ENCODE data around the gene RNF224. TPM values are rescaled to one million over a fixed set of nuclear protein-coding genes. Genes with fewer than 3 reads are reported as not detected.

Gene RNF224
- polyA plus RNA-seq, 1 experiment: not detected

DNA sequence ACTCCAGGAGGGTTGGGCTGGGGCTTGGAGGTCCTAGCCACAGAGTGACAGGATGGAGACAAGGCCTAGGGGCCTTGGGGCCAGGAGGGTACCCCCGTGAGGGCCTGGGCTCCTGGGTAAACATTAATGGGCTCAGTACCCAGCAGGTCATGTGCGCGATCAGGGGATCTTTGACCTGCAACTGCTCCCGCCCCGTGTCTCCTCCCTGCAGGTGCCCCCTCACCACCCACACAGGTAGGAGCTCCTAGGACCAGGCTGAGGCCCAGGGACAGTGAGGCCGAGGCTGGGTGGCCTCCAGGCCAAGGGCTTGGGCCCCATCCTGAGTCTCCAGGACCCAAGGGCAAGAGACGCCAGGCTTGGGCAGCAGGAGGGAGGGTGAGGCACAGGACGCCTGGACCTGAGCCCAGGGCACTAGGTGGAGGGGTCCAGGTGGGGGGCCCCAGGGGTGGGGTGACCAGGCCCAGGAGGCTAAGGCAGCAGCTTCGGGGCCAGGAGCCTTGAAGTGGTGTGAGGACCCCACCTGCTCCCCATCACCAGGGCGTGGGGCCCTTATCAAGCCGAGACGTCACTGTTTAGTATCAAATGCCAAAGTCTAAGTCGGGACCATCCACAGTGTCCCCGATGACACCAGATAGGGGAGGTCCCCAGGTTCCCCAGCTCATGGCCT is 3.5 kb downstream of the RNF224 start, which contains the start of gene SLC34A3:
TSS of gene SLC34A3 (plus strand) at position 197 of the 667 bp plus-strand sequence. CDS start 802 bp downstream, outside the sequence.
- no peak for DNase-seq (ENCODE audit: low read depth)
- Histone ChIP-seq H3K27me3 (ENCODE audit: control insufficient read depth, insufficient read depth, low read length) (no peaks in the 10 kb centered on the region), H3K36me3 (ENCODE audit: control insufficient read depth, insufficient read depth, low read length) (no peaks in the 10 kb centered on the region), H3K4me3 (ENCODE audit: low read depth, low read length) (no peak within 1 kb of the TSS)
- ChIA-PET POLR2A (no interaction called here), CTCF (interaction anchor here (1.3 kb wide), 1 partner anchor 14 kb away, joined by 3 read pairs; no protein-coding TSS in a partner anchor)
- TF ChIP-seq, protein P1, sequence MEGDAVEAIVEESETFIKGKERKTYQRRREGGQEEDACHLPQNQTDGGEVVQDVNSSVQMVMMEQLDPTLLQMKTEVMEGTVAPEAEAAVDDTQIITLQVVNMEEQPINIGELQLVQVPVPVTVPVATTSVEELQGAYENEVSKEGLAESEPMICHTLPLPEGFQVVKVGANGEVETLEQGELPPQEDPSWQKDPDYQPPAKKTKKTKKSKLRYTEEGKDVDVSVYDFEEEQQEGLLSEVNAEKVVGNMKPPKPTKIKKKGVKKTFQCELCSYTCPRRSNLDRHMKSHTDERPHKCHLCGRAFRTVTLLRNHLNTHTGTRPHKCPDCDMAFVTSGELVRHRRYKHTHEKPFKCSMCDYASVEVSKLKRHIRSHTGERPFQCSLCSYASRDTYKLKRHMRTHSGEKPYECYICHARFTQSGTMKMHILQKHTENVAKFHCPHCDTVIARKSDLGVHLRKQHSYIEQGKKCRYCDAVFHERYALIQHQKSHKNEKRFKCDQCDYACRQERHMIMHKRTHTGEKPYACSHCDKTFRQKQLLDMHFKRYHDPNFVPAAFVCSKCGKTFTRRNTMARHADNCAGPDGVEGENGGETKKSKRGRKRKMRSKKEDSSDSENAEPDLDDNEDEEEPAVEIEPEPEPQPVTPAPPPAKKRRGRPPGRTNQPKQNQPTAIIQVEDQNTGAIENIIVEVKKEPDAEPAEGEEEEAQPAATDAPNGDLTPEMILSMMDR (IDR thresholded peaks at IDR 0.05; ENCODE audit: insufficient read depth, low read depth, low read length): no peak

DNA sequence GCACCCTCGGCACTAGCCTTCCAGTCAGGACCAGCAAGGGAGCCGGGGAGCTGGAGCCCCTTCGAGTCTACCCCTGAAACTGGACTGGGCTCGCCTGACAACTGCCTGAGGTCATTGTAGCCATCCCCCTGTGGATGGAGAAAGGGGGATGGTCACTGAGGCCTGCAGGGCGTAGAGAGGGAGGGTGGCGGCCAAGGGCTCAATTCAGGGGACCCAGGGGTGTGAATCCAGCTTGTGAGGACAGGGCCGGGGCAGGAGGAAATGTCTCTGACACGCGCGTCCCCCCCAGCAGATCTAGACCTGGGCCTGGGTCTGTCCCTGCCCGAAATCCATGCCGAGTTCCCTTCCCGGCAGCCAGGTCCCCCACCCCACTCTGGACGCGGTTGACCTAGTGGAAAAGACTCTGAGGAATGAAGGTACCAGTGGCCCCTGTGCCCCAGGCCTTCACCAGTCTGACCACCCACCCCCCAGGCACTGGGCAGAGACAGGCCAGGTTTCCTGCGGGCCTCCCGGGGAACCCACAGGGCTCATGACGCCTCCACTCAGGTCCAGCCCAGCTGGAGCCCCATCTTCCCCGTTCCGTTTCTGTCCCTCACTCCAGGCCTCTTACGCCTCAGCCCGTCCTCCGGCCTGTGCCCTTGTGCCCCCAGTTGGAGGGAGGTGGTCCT is 4.2 kb downstream of the RNF224 start:
- ChIA-PET CTCF (interaction anchor here (1.3 kb wide), 1 partner anchor 15 kb away, joined by 3 read pairs; no protein-coding TSS in a partner anchor), POLR2A (no interaction called here)
- TF ChIP-seq, protein P1 (IDR thresholded peaks at IDR 0.05; ENCODE audit: insufficient read depth, low read depth, low read length): no peak
- Histone ChIP-seq H3K4me3 (ENCODE audit: low read depth, low read length) (no peak overlapping the region), H3K27me3 (ENCODE audit: control insufficient read depth, insufficient read depth, low read length) (no peaks in the 10 kb centered on the region), H3K36me3 (ENCODE audit: control insufficient read depth, insufficient read depth, low read length) (no peaks in the 10 kb centered on the region)
- no peak for DNase-seq (ENCODE audit: low read depth)

DNA sequence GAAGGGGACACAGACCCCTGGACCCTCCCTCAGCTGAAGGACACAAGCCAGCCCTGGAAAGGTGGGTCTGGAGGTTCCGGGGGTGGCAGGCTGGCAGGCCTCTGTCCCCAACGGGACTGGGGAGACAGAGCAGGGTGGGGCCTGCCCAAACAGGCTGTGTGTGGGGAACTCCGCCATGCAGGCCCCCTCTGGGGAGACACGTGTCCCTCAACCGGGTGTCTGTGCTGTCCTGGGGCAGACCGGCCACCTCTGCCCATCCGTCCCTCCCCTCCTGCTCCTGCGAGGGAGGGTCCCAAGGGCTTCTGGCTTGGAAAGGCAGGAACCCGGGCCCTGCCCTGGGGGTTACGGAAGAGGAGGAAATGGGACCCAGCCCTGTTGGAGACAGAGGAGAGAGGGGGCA is 4.8 kb downstream of the RNF224 start:
- CTCF ChIA-PET: no interaction called here
- no peak for DNase-seq (ENCODE audit: low read depth)
- POLR2A ChIA-PET: no interaction called here
- Histone ChIP-seq H3K36me3 (ENCODE audit: control insufficient read depth, insufficient read depth, low read length) (no peaks in the 10 kb centered on the region), H3K4me3 (ENCODE audit: low read depth, low read length) (no peak overlapping the region), H3K27me3 (ENCODE audit: control insufficient read depth, insufficient read depth, low read length) (no peaks in the 10 kb centered on the region)
- TF ChIP-seq, protein P1 (IDR thresholded peaks at IDR 0.05; ENCODE audit: insufficient read depth, low read depth, low read length): no peak

DNA sequence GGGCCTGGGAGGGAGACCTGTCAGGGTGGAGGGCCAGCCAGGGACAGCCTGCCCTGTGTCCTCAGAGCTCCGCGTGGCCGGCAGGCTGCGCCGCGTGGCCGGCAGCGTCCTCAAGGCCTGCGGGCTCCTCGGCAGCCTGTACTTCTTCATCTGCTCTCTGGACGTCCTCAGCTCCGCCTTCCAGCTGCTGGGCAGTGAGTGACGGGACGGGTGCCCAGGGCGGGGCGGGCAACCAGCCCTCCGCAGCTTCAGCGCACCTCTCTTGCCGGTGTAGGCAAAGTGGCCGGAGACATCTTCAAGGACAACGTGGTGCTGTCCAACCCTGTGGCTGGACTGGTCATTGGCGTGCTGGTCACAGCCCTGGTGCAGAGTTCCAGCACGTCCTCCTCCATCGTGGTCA is 5.2 kb downstream of the RNF224 start:
- DNase-seq (ENCODE audit: low read depth): no peak
- CTCF ChIA-PET: no interaction called here
- no peaks in the 10 kb centered on the region for H3K27me3 ChIP-seq (ENCODE audit: control insufficient read depth, insufficient read depth, low read length)
- POLR2A ChIA-PET: no interaction called here
- TF ChIP-seq, protein P1 (IDR thresholded peaks at IDR 0.05; ENCODE audit: insufficient read depth, low read depth, low read length): no peak
- H3K4me3 ChIP-seq (ENCODE audit: low read depth, low read length): no peak overlapping the region
- no peaks in the 10 kb centered on the region for H3K36me3 ChIP-seq (ENCODE audit: control insufficient read depth, insufficient read depth, low read length)

DNA sequence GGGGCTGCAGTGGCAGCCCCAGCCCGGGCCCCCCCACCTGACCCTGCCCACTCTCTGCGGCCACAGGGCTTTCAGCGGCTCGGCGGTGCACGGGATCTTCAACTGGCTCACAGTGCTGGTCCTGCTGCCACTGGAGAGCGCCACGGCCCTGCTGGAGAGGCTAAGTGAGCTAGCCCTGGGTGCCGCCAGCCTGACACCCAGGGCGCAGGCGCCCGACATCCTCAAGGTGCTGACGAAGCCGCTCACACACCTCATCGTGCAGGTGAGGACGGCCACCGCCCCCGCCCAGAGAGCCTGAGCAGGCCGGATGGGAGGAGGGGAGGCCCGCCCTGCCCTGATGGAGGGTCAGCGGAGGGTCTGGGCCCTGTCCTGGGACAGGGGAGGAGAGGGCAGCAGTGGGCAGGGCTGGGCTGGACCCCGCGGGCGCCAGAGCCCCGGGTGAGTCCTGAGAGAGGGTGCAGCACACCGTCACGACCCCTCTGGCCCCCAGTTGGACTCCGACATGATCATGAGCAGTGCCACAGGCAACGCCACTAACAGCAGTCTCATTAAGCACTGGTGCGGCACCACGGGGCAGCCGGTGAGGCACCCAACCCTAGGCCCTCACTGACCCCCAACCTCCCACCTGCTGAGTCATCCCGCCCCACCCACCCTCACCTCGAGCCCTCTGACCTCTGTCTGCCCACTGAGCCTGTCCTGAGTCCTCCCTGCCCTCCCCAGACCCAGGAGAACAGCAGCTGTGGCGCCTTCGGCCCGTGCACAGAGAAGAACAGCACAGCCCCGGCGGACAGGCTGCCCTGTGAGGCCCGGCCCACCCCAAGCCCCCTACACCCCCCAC is 6.1 kb downstream of the RNF224 start:
- POLR2A ChIA-PET: no interaction called here
- DNase-seq (ENCODE audit: low read depth): no peak
- CTCF ChIA-PET: no interaction called here

More for the DNA sequence above, 6.1 kb downstream of the RNF224 start:
- Histone ChIP-seq H3K36me3 (ENCODE audit: control insufficient read depth, insufficient read depth, low read length) (no peaks in the 10 kb centered on the region), H3K27me3 (ENCODE audit: control insufficient read depth, insufficient read depth, low read length) (no peaks in the 10 kb centered on the region), H3K4me3 (ENCODE audit: low read depth, low read length) (no peak overlapping the region)
- TF ChIP-seq, protein P1 (IDR thresholded peaks at IDR 0.05; ENCODE audit: insufficient read depth, low read depth, low read length): no peak

All from BJ (cell line).